HEK293 (cell line): ENCODE measurements around the gene EEF1AKMT3.

Experiments used
- GLIS1 ChIP-seq: fragments of 450-650 bp; formaldehyde crosslinking; IDR thresholded peaks from 2 replicates; pipeline ENCODE4 v1.5.1; 2016; ENCODE audit warnings: missing biosample characterization, missing genetic modification characterization
- HOXA7 ChIP-seq: sonication (generic); formaldehyde crosslinking; IDR thresholded peaks from 2 replicates; pipeline ENCODE4 v1.8.1; 2022; ENCODE audit warnings: missing genetic modification reagents, borderline replicate concordance
- KLF16 ChIP-seq: fragments of 450-650 bp; formaldehyde crosslinking; IDR thresholded peaks from 2 replicates; pipeline ENCODE4 v1.5.1; 2017; ENCODE audit warnings: missing biosample characterization, missing genetic modification characterization
- MEIS1 ChIP-seq: sonication (generic); formaldehyde crosslinking; IDR thresholded peaks from 2 replicates; pipeline ENCODE4 v1.8.1; 2022; ENCODE audit warnings: missing genetic modification reagents, mild to moderate bottlenecking, borderline replicate concordance
- MYNN ChIP-seq: fragments of 450-650 bp; formaldehyde crosslinking; IDR thresholded peaks from 2 replicates; pipeline ENCODE4 v1.5.1; 2016; ENCODE audit warnings: missing biosample characterization, missing genetic modification characterization, borderline replicate concordance
- OVOL3 ChIP-seq: fragments of 450-650 bp; formaldehyde crosslinking; IDR thresholded peaks from 2 replicates; pipeline ENCODE4 v1.5.1; 2016; ENCODE audit warnings: missing biosample characterization, missing genetic modification characterization
- PRDM6 ChIP-seq: fragments of 450-650 bp; formaldehyde crosslinking; IDR thresholded peaks from 2 replicates; pipeline ENCODE4 v1.5.1; 2017; ENCODE audit warnings: missing biosample characterization, missing genetic modification characterization
- REPIN1 ChIP-seq: fragments of 450-650 bp; formaldehyde crosslinking; IDR thresholded peaks from 2 replicates; pipeline ENCODE4 v1.5.1; 2017; ENCODE audit warnings: missing biosample characterization, missing genetic modification characterization, low read depth
- WT1 ChIP-seq: fragments of 450-650 bp; formaldehyde crosslinking; IDR thresholded peaks from 2 replicates; pipeline ENCODE4 v1.5.1; 2016; ENCODE audit warnings: missing biosample characterization, missing genetic modification characterization
- YY2 ChIP-seq: fragments of 450-650 bp; formaldehyde crosslinking; IDR thresholded peaks from 2 replicates; pipeline ENCODE4 v1.5.1; 2016; ENCODE audit warnings: missing biosample characterization, missing genetic modification characterization
- ZBTB1 ChIP-seq: fragments of 450-650 bp; formaldehyde crosslinking; IDR thresholded peaks from 2 replicates; pipeline ENCODE4 v1.5.1; 2016; ENCODE audit warnings: missing biosample characterization, missing genetic modification characterization
- ZBTB21 ChIP-seq: fragments of 450-650 bp; formaldehyde crosslinking; IDR thresholded peaks from 2 replicates; pipeline ENCODE4 v1.5.1; 2017; ENCODE audit warnings: missing biosample characterization, missing genetic modification characterization
- ZEB2 ChIP-seq: fragments of 450-650 bp; formaldehyde crosslinking; IDR thresholded peaks from 2 replicates; pipeline ENCODE4 v1.5.1; 2016; ENCODE audit warnings: missing biosample characterization, missing genetic modification characterization
- ZNF140 ChIP-seq: fragments of 450-650 bp; formaldehyde crosslinking; IDR thresholded peaks from 2 replicates; pipeline ENCODE4 v1.5.1; 2016; ENCODE audit warnings: missing biosample characterization, missing genetic modification characterization
- ZNF146 ChIP-seq: fragments of 450-650 bp; formaldehyde crosslinking; IDR thresholded peaks from 2 replicates; pipeline ENCODE4 v1.5.1; 2016; ENCODE audit warnings: missing biosample characterization, missing genetic modification characterization
- ZNF148 ChIP-seq: fragments of 450-650 bp; formaldehyde crosslinking; IDR thresholded peaks from 2 replicates; pipeline ENCODE4 v1.5.0; 2017; ENCODE audit warnings: missing biosample characterization, missing genetic modification characterization, borderline replicate concordance
- ZNF157 ChIP-seq: fragments of 450-650 bp; formaldehyde crosslinking; IDR thresholded peaks from 2 replicates; pipeline ENCODE4 v1.5.1; 2016; ENCODE audit warnings: missing biosample characterization, missing genetic modification characterization
- ZNF18 ChIP-seq: fragments of 450-650 bp; formaldehyde crosslinking; IDR thresholded peaks from 2 replicates; pipeline ENCODE4 v1.5.1; 2016; ENCODE audit warnings: missing biosample characterization, missing genetic modification characterization
- ZNF211 ChIP-seq: fragments of 450-650 bp; formaldehyde crosslinking; IDR thresholded peaks from 2 replicates; pipeline ENCODE4 v1.5.1; 2016; ENCODE audit warnings: low read depth, missing biosample characterization, missing genetic modification characterization
- ZNF214 ChIP-seq: fragments of 450-650 bp; formaldehyde crosslinking; IDR thresholded peaks from 2 replicates; pipeline ENCODE4 v1.5.1; 2017; ENCODE audit warnings: missing biosample characterization, mild to moderate bottlenecking, missing genetic modification characterization, borderline replicate concordance
- ZNF223 ChIP-seq: fragments of 450-650 bp; formaldehyde crosslinking; IDR thresholded peaks from 2 replicates; pipeline ENCODE4 v1.5.1; 2016; ENCODE audit warnings: missing biosample characterization, missing genetic modification characterization
- ZNF26 ChIP-seq: fragments of 450-650 bp; formaldehyde crosslinking; IDR thresholded peaks from 2 replicates; pipeline ENCODE4 v1.5.1; 2016; ENCODE audit warnings: missing biosample characterization, missing genetic modification characterization
- ZNF292 ChIP-seq: fragments of 450-650 bp; formaldehyde crosslinking; IDR thresholded peaks from 2 replicates; pipeline ENCODE4 v1.5.1; 2016; ENCODE audit warnings: low read depth, missing biosample characterization, missing genetic modification characterization, borderline replicate concordance
- ZNF350 ChIP-seq: fragments of 450-650 bp; formaldehyde crosslinking; IDR thresholded peaks from 2 replicates; pipeline ENCODE4 v1.5.0; 2017; ENCODE audit warnings: missing biosample characterization, mild to moderate bottlenecking, missing genetic modification characterization
- ZNF394 ChIP-seq: fragments of 450-650 bp; formaldehyde crosslinking; IDR thresholded peaks from 2 replicates; pipeline ENCODE4 v1.5.1; 2016; ENCODE audit warnings: missing biosample characterization, missing genetic modification characterization, mild to moderate bottlenecking, moderate library complexity, borderline replicate concordance
- ZNF416 ChIP-seq: fragments of 450-650 bp; formaldehyde crosslinking; IDR thresholded peaks from 2 replicates; pipeline ENCODE4 v1.5.1; 2016; ENCODE audit warnings: missing biosample characterization, missing genetic modification characterization
- ZNF558 ChIP-seq: fragments of 450-650 bp; formaldehyde crosslinking; IDR thresholded peaks from 2 replicates; pipeline ENCODE4 v1.5.1; 2016; ENCODE audit warnings: missing biosample characterization, missing genetic modification characterization
- ZNF585B ChIP-seq: fragments of 450-650 bp; formaldehyde crosslinking; IDR thresholded peaks from 2 replicates; pipeline ENCODE4 v1.5.1; 2016; ENCODE audit warnings: missing biosample characterization, missing genetic modification characterization
- ZNF623 ChIP-seq: fragments of 450-650 bp; formaldehyde crosslinking; IDR thresholded peaks from 2 replicates; pipeline ENCODE4 v1.5.1; 2016; ENCODE audit warnings: missing biosample characterization, missing genetic modification characterization
- ZNF660 ChIP-seq: fragments of 450-650 bp; IDR thresholded peaks from 2 replicates; pipeline ENCODE4 v1.5.1; 2018; ENCODE audit warnings: missing biosample characterization, mild to moderate bottlenecking, missing genetic modification characterization
- ZNF747 ChIP-seq: fragments of 450-650 bp; formaldehyde crosslinking; IDR thresholded peaks from 2 replicates; pipeline ENCODE4 v1.5.1; 2016; ENCODE audit warnings: missing biosample characterization, missing genetic modification characterization
- ZNF785 ChIP-seq: fragments of 450-650 bp; formaldehyde crosslinking; IDR thresholded peaks from 2 replicates; pipeline ENCODE4 v1.5.1; 2016; ENCODE audit warnings: missing biosample characterization, missing genetic modification characterization
- ZNF791 ChIP-seq: fragments of 450-650 bp; formaldehyde crosslinking; IDR thresholded peaks from 2 replicates; pipeline ENCODE4 v1.5.1; 2016; ENCODE audit warnings: missing biosample characterization, missing genetic modification characterization
- ZSCAN18 ChIP-seq: fragments of 450-650 bp; formaldehyde crosslinking; IDR thresholded peaks from 2 replicates; pipeline ENCODE4 v1.5.1; 2016; ENCODE audit warnings: missing biosample characterization, missing genetic modification characterization

Gene EEF1AKMT3

GRCh38 chr12:57744194-57744776 lies 28.1 kb upstream of the EEF1AKMT3 start (continued):
- TF ChIP-seq ZNF157, result no peak
- TF ChIP-seq ZEB2 (tag by site-specific recombination), result no peak
- TF ChIP-seq PRDM6 (tag by site-specific recombination), result no peak
- no peak for TF ChIP-seq ZNF211 (tag by site-specific recombination)
- TF ChIP-seq MYNN (tag by site-specific recombination), result no peak
- TF ChIP-seq ZNF214 (tag by site-specific recombination), result no peak
- peak; percentile 73 for TF ChIP-seq KLF16 (tag by site-specific recombination)
- TF ChIP-seq ZNF350 (tag by site-specific recombination), result no peak
- TF ChIP-seq ZNF558 (tag by site-specific recombination), result peak; percentile 50; the same call in 1 of the 2 replicates
- TF ChIP-seq ZSCAN18 (tag by site-specific recombination), result 0 out of 2 replicates have a peak, but pooled peaks have one; percentile 52
- TF ChIP-seq ZNF18 (tag by site-specific recombination), result peak; percentile 43; the same call in 1 of the 2 replicates
- TF ChIP-seq ZNF148 (tag by site-specific recombination), result no peak
- TF ChIP-seq ZBTB1 (tag by site-specific recombination), result no peak
- TF ChIP-seq YY2 (tag by site-specific recombination), result no peak
- no peak for TF ChIP-seq WT1 (tag by site-specific recombination)
- no peak; the same call in none of the 2 replicates for TF ChIP-seq ZNF394
- TF ChIP-seq ZNF623 (tag by site-specific recombination), result 0 out of 2 replicates have a peak, but pooled peaks have one; percentile 36
- TF ChIP-seq HOXA7 (CRISPR knock-in tag), result no peak
- TF ChIP-seq ZNF292, result peak; percentile 27; the same call in 1 of the 2 replicates
- TF ChIP-seq ZNF747, result no peak
- peak; percentile 100 for TF ChIP-seq ZBTB21 (tag by site-specific recombination)
- no peak for TF ChIP-seq ZNF146
- no peak for TF ChIP-seq ZNF585B (tag by site-specific recombination)
- no peak for TF ChIP-seq MEIS1 (CRISPR knock-in tag)
- TF ChIP-seq OVOL3, result no peak
- TF ChIP-seq ZNF785 (tag by site-specific recombination), result no peak
- no peak for TF ChIP-seq ZNF26 (tag by site-specific recombination)
- TF ChIP-seq GLIS1 (tag by site-specific recombination), result no peak
- TF ChIP-seq ZNF140 (tag by site-specific recombination), result no peak
- TF ChIP-seq ZNF416 (tag by site-specific recombination), result no peak
- peak; percentile 67 for TF ChIP-seq ZNF660 (tag by site-specific recombination)
- no peak for TF ChIP-seq REPIN1 (tag by site-specific recombination)
- TF ChIP-seq ZNF223 (tag by site-specific recombination), result no peak
- TF ChIP-seq ZNF791 (tag by site-specific recombination), result no peak
